Hepatocyte (in vitro differentiated cells): ENCODE results near the gene THAP8. TPM values are rescaled to one million over a fixed set of nuclear protein-coding genes. Genes with fewer than 3 reads are reported as not detected.

ENCODE experiments used
- DNase-seq: peaks from one replicate; pipeline ENCODE4 v3.0.0-alpha.2; 2016; ENCODE audit warnings: low spot score
- H2AFZ ChIP-seq: fragments of 200-600 bp; sonication (generic); 2 replicates; pipeline ENCODE4 v1.6.0; 2016; ENCODE audit warnings: antibody characterized with exemption, mild to moderate bottlenecking
- H3K27ac ChIP-seq: fragments of 200-600 bp; sonication (generic); 2 replicates; pipeline ENCODE4 v1.5.1; 2016; ENCODE audit warnings: mild to moderate bottlenecking
- H3K27me3 ChIP-seq: fragments of 200-600 bp; sonication (generic); 2 replicates; pipeline ENCODE4 v1.6.1; 2016
- H3K36me3 ChIP-seq: fragments of 200-600 bp; sonication (generic); replicated peaks from 2 replicates; pipeline ENCODE4 v1.5.1; 2016; ENCODE audit warnings: low read depth; ENCODE audit not compliant: insufficient read depth
- H3K4me1 ChIP-seq: fragments of 200-600 bp; sonication (generic); 2 replicates; pipeline ENCODE4 v1.5.1; 2016; ENCODE audit warnings: mild to moderate bottlenecking, moderate library complexity; ENCODE audit not compliant: insufficient read depth
- H3K4me2 ChIP-seq: fragments of 200-600 bp; sonication (generic); 2 replicates; pipeline ENCODE4 v1.6.0; 2016
- H3K4me3 ChIP-seq: fragments of 200-600 bp; sonication (generic); 2 replicates; pipeline ENCODE4 v1.5.1; 2016; ENCODE audit warnings: mild to moderate bottlenecking
- H3K79me2 ChIP-seq: fragments of 200-600 bp; sonication (generic); 2 replicates; pipeline ENCODE4 v1.6.0; 2017; ENCODE audit warnings: mild to moderate bottlenecking
- H3K9me2 ChIP-seq: fragments of 200-600 bp; sonication (generic); replicated peaks from 2 replicates; pipeline ENCODE4 v1.6.0; 2017; ENCODE audit warnings: mild to moderate bottlenecking; ENCODE audit not compliant: insufficient read depth
- H3K9me3 ChIP-seq: fragments of 200-600 bp; sonication (generic); 2 replicates; pipeline ENCODE4 v1.5.1; 2016; ENCODE audit warnings: low read depth, mild to moderate bottlenecking
- H4K20me1 ChIP-seq: fragments of 200-600 bp; sonication (generic); 2 replicates; pipeline ENCODE4 v1.6.0; 2016; ENCODE audit warnings: mild to moderate bottlenecking; ENCODE audit not compliant: insufficient read depth, poor library complexity, severe bottlenecking
- CTCF ChIP-seq: fragments of 200-600 bp; sonication (generic); IDR thresholded peaks from 2 replicates; pipeline ENCODE4 v1.5.1; 2016; ENCODE audit warnings: antibody characterized with exemption, mild to moderate bottlenecking; ENCODE audit not compliant: poor library complexity
- EZH2 ChIP-seq: fragments of 200-600 bp; sonication (generic); IDR thresholded peaks from 2 replicates; pipeline ENCODE4 v1.6.1; 2016; ENCODE audit warnings: antibody characterized with exemption, mild to moderate bottlenecking, borderline replicate concordance
- EZH2phosphoT487 ChIP-seq: fragments of 200-600 bp; sonication (generic); IDR thresholded peaks from one replicate; pipeline ENCODE4 v1.6.1; 2018; ENCODE audit warnings: antibody characterized with exemption, mild to moderate bottlenecking, low read depth, moderate library complexity; ENCODE audit not compliant: unreplicated experiment, severe bottlenecking
- WGBS: methylation state at CpG from one replicate; pipeline ENCODE4 v1.1.6; 2016; ENCODE audit warnings: low lambda C conversion rate; ENCODE audit errors: missing lambda C conversion rate; 5-methylcytosine and 5-hydroxymethylcytosine counted together
- polyA plus RNA-seq: library from polyadenylated mRNA; unstranded; fragments of >200 nt; fragmentation: Nextera tagmentation; extraction: Ambion mirVana; gene quantifications from 2 replicates; pipeline ENCODE4 v1.2.1, GENCODE V29; 2016
- total RNA-seq: library from RNA; depleted of rRNA; stranded (reverse); fragments of >200 nt; gene quantifications from 2 replicates; pipeline ENCODE4 v1.2.3, GENCODE V29; 2014

Gene THAP8
- total and polyA plus RNA-seq, 2 experiments from 2014 or later = 4.5 to 23.1 TPM

- no peaks in the 10 kb centered on the region for H3K79me2 ChIP-seq
- WGBS = 98% methylated on average over 5 of the region's 5 CpGs
- no peaks in the 10 kb centered on the region for H4K20me1 ChIP-seq
- H3K4me2 ChIP-seq = no peak overlapping the region
- no peak overlapping the region for H2AFZ ChIP-seq
- no peaks in the 10 kb centered on the region for H3K27me3 ChIP-seq
- no peaks in the 10 kb centered on the region for H3K36me3 ChIP-seq
- no peaks in the 10 kb centered on the region for H3K9me3 ChIP-seq
- no peak for DNase-seq
- no peaks in the 10 kb centered on the region for H3K4me1 ChIP-seq
- TF ChIP-seq EZH2 = no peak
- TF ChIP-seq EZH2phosphoT487 = no peak
- no peak for TF ChIP-seq CTCF
- H3K9me2 ChIP-seq = no peaks in the 10 kb centered on the region
- no peak overlapping the region for H3K27ac ChIP-seq
- H3K4me3 ChIP-seq = no peak overlapping the region
Observed at GRCh38 chr19:36089847-36090246, 35.8 kb upstream of the THAP8 start.

- Histone ChIP-seq H3K4me2 (no peak overlapping the region), H3K4me1 (no peaks in the 10 kb centered on the region), H3K9me2 (no peaks in the 10 kb centered on the region), H2AFZ (no peak overlapping the region), H3K27me3 (no peaks in the 10 kb centered on the region), H3K79me2 (no peaks in the 10 kb centered on the region), H3K9me3 (no peaks in the 10 kb centered on the region), H3K4me3 (no peak overlapping the region), H3K36me3 (no peaks in the 10 kb centered on the region), H4K20me1 (no peaks in the 10 kb centered on the region), H3K27ac (no peak overlapping the region)
- 97% methylated on average over 9 of the region's 9 CpGs for WGBS
- DNase-seq = no peak
- no peak for TF ChIP-seq CTCF
- TF ChIP-seq EZH2 = no peak
- no peak for TF ChIP-seq EZH2phosphoT487
Observed at GRCh38 chr19:36086326-36086725, 32.2 kb upstream of the THAP8 start.

- H3K27ac ChIP-seq = no peak overlapping the region
- TF ChIP-seq EZH2 (no peak), CTCF (no peak), EZH2phosphoT487 (no peak)
Observed at GRCh38 chr19:36084231-36085009, 30.3 kb upstream of the THAP8 start.

GRCh38 chr19:36082916-36083315 lies 28.8 kb upstream of the THAP8 start:
- Histone ChIP-seq H3K27ac (no peak overlapping the region), H3K36me3 (no peaks in the 10 kb centered on the region), H3K4me1 (no peaks in the 10 kb centered on the region), H3K9me2 (no peaks in the 10 kb centered on the region), H3K4me3 (no peak overlapping the region), H3K9me3 (no peaks in the 10 kb centered on the region), H2AFZ (no peak overlapping the region), H4K20me1 (no peaks in the 10 kb centered on the region), H3K4me2 (no peak overlapping the region), H3K27me3 (no peaks in the 10 kb centered on the region), H3K79me2 (no peaks in the 10 kb centered on the region)
- no peak for DNase-seq
- 97% methylated on average over 13 of the region's 13 CpGs for WGBS
- TF ChIP-seq CTCF = no peak
- no peak for TF ChIP-seq EZH2
- no peak for TF ChIP-seq EZH2phosphoT487

More at GRCh38 chr19:36084231-36085009, 30.3 kb upstream of the THAP8 start:
- no peak for DNase-seq
- H2AFZ ChIP-seq = no peak overlapping the region
- no peak overlapping the region for H3K4me3 ChIP-seq
- no peaks in the 10 kb centered on the region for H3K9me2 ChIP-seq
- H3K79me2 ChIP-seq = no peaks in the 10 kb centered on the region
- H3K36me3 ChIP-seq = no peaks in the 10 kb centered on the region
- no peaks in the 10 kb centered on the region for H3K27me3 ChIP-seq
- 93% methylated on average over 12 of the region's 12 CpGs for WGBS
- no peaks in the 10 kb centered on the region for H4K20me1 ChIP-seq
- no peaks in the 10 kb centered on the region for H3K4me1 ChIP-seq
- H3K9me3 ChIP-seq = no peaks in the 10 kb centered on the region
- no peak overlapping the region for H3K4me2 ChIP-seq
